GM21381 (cell line): Measurements from ENCODE around the gene NRDC.

Source experiments
- ATAC-seq: cut with Tn5 transposase; IDR thresholded peaks from one replicate; pipeline ENCODE4 v1.9.1; 2021; ENCODE audit warnings: mild to moderate bottlenecking, moderate library complexity; ENCODE audit not compliant: unreplicated experiment

NRDC gene

GRCh38 chr1:51784997-51785421 lies 93.5 kb downstream of the NRDC start:
- ATAC-seq: no peak

- no peak for ATAC-seq
Measured at GRCh38 chr1:51780927-51781326, 97.6 kb downstream of the NRDC start.

- no peak for ATAC-seq
Measured at GRCh38 chr1:51776408-51776807, 102.1 kb downstream of the NRDC start.

GRCh38 chr1:51768971-51769588 lies 109.4 kb downstream of the NRDC start:
- no peak for ATAC-seq

- no peak for ATAC-seq
Measured at GRCh38 chr1:51761351-51761750, 117.2 kb downstream of the NRDC start.

GRCh38 chr1:51760872-51761271 lies 117.7 kb downstream of the NRDC start:
- ATAC-seq: no peak

GRCh38 chr1:51758310-51758709 lies 120.2 kb downstream of the NRDC start:
- no peak for ATAC-seq

- no peak for ATAC-seq
Measured at GRCh38 chr1:51756290-51756689, 122.2 kb downstream of the NRDC start.

GRCh38 chr1:51755437-51755836 lies 123.1 kb downstream of the NRDC start:
- ATAC-seq: no peak

GRCh38 chr1:51754666-51755065 lies 123.9 kb downstream of the NRDC start:
- ATAC-seq: no peak

GRCh38 chr1:51753969-51754368 lies 124.6 kb downstream of the NRDC start:
- ATAC-seq: no peak

- ATAC-seq: no peak
Measured at GRCh38 chr1:51752073-51752948, 126.2 kb downstream of the NRDC start.

- ATAC-seq: no peak
Measured at GRCh38 chr1:51750729-51751128, 127.8 kb downstream of the NRDC start.

- no peak for ATAC-seq
Measured at GRCh38 chr1:51750218-51750617, 128.3 kb downstream of the NRDC start.

- no peak for ATAC-seq
Measured at GRCh38 chr1:51749151-51749550, 129.4 kb downstream of the NRDC start.

- ATAC-seq: no peak
Measured at GRCh38 chr1:51745304-51745570, 133.3 kb downstream of the NRDC start.

- ATAC-seq: no peak
Measured at GRCh38 chr1:51744506-51745303, 133.8 kb downstream of the NRDC start.

GRCh38 chr1:51741121-51741681 lies 137.3 kb downstream of the NRDC start:
- no peak for ATAC-seq

GRCh38 chr1:51740652-51741051 lies 137.9 kb downstream of the NRDC start:
- no peak for ATAC-seq
